Left ventricle myocardium superior (tissue), 1 donor: Measurements from ENCODE around the gene IDH3A. TPM values are rescaled to one million over a fixed set of nuclear protein-coding genes. Genes with fewer than 3 reads are reported as not detected.

Experiments
- ATAC-seq: fragments of 200-7000 bp; cut with Tn5 transposase; one replicate; pipeline ENCODE4 v1.9.1; 2020; ENCODE audit warnings: mild to moderate bottlenecking, moderate library complexity
- DNase-seq: peaks from one replicate; pipeline ENCODE4 v3.0.0-alpha.2; 2020
- intact Hi-C: fragments of 100-400 bp; cut with micrococcal nuclease; formaldehyde crosslinking; loops from one replicate; pipeline ENCODE4 v1.11.0; 2022
- total RNA-seq: library from RNA; stranded (reverse); fragmentation: NEBNext Ultra II Directional; extraction: Animal tissue kit (Norgen Biotek cat#: 25700); gene quantifications from one replicate; pipeline ENCODE4 v1.2.1, GENCODE V29; 2021
- donor health status: DM: no; HTN: yes; CAD: no; lungs with severe emphysema.

The IDH3A gene
- total RNA-seq, 1 donor from 2014 or later = 470 TPM

DNA sequence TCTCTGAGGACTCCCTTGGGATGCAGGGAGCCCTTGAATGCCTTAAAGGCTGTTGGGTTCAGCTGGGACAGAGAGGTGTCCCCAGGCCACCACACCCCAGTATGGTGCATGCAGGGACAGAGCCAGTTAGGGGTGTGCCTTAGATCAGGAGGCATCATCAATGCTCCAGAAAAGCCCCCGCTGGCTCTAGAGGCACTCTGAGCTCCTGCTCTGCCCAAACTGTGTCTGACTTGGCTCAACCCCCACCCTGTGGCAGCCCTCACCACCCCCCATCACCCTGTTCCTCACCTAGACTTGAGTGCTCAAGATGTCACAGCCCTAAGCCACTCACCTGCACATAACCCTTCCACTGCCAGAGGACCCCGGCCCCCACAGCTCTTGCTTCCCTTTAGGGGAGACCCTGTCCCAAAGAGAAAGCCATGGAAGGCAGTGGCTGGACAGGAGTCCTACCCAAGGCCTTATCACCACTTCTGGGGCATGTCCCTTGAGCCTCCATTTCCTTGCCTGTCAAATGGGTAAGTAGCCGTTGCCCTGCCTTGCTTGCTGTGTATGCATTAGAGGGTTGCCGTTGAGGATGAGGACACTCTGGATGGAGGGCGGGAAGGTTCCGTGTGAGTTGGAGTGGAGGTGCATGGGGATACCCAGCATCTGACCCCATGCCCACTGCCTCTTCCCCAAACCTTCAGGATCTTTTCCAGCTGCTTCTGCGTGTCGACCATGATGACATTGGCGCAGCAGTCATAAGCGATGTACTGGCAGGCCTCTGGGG is 43.8 kb downstream of the IDH3A start:
- intact Hi-C loops = no loop called here
- DNase-seq (no peak), ATAC-seq (no peak)

DNA sequence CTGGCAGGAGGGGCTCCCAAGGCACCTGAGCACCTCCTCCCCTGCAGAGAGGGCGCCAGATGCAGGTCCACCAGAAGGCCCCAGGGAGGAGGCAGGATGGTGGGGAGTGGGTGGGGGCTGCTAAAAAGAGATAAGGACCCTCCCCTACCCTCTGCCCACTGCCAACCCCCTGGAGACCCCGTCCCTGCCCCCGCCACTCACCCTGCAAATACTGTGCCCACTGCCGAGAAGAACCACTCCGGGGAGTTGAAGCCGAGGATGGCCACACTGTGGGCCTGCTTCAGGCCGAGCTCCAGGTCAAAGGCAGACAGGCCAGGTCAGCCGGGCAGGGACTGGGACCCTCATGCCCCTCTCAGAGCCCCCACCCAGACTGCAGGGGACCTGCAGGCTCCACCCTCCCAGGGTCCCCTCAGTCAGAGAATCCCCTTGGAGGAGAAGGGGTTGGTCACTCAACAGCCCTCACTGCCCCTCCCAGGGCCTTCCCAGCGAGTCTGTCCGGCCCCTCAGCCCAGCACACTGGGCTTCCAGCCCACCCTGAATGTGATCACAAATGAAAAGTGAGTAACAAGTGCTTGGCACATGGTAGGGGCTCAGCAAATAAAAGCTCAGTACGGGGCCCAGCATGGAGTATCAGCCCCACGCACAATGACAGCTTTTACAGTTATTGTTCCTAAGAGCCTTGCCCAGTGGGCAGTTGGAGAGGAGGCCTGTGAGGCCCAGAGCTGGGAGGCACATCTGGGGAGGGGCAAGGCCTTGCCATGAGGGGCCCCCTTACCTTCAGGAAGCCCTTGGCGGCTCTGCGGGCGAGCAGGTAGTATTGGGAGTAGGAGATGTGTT is 44.8 kb downstream of the IDH3A start:
- DNase-seq (no peak), ATAC-seq (no peak)
- intact Hi-C loops = no loop called here

DNA sequence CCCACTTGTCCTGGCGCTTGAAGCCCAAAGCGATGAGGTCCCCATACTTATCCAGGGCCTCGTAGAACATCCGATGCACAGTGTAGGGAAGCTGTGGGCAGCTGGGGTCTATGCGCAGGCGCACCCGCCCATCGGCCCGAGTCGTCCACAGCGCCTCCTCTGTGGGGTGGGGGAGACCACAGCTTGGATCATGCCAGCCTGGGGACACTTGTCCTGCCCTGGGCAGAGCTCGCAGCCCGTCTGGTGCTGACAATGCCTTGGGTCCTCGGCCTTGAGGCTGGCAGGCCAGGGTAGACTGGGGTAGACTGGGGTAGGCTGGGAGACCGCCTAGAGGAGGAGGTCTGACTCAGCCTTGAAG is 45.4 kb downstream of the IDH3A start:
- intact Hi-C loops = no loop called here
- DNase-seq (no peak), ATAC-seq (no peak)

DNA sequence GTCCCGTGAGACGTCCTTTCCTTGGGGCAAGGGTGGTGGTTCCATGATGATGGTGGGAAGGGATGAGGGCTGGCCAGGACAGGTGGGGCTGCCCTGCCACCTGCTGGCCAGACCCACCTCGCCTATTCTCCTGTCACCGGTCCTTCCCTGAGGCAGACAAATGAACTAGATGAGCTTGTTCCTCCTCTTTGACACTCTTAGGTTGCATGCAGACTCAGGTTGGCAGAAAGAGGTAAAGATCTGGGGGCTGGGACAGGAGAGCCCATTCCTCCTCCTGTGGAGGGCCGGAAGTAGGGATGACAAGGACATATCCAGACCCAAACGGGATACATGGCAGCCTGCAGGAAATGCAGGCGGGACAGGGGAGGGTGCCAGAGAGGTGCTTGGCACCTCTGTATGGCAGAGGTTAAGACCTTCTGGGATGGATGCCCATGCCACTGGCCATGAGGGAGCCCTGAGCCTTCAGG is 46.6 kb downstream of the IDH3A start:
- ATAC-seq (peak; percentile 87), DNase-seq (no peak)
- intact Hi-C loops = loop anchor here (5.0 kb wide), 1 partner anchor 83 kb away; no protein-coding TSS in a partner anchor

DNA sequence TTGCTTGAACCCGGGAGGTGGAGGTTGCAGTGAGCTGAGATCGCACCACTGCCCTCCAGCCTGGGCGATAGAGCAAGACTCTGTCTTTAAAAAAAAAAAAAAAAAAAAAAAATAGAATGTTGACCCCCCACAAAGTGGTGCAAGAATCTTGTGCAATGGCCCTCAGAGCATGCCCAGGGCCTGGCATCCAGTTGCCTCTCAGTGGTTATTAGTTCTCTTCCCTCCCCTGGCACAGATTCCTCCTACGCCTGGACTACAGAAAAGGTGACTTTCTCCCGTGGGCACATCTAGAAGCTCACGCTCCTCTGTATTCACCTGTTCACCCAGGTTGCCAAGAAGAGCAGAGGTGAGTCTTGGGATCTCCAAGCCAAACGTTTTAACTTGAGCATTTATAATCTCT is 48.5 kb downstream of the IDH3A start:
- intact Hi-C loops = loop anchor here (5.0 kb wide), 1 partner anchor 85 kb away; no protein-coding TSS in a partner anchor
- DNase-seq = no peak
- ATAC-seq = no peak

DNA sequence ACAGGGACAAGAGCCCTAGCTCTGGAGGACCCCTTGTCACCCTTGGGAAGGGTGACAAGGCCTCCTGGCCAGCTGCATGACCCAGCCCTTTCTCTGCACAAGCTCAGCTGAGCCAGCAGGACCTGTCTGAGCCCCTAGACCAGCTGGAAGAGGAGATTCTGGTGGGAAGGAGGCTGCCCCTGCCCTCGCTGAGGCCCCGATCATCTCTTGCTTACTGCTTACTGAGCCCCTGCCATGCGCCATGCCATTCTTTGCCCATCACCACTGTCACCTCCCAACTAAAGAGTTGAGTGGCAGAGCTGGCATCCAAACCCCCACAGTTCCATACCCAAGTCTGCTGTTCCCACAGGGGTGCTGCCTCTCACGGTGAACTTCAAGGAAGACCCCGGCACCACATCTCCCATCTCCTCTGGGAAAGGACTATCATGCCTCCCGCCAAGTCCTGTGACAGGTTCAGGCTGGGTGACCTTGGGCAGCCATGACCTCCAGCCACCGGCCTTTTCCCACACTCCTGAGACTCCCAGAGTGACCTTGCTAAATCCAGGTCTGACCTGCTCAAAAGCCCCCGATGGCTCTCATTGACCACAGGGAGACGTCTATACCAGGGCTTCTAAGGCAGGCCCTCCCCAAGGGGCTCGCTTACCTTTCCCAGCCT is 51.2 kb downstream of the IDH3A start:
- intact Hi-C loops = no loop called here
- no peak for DNase-seq
- ATAC-seq = no peak

DNA sequence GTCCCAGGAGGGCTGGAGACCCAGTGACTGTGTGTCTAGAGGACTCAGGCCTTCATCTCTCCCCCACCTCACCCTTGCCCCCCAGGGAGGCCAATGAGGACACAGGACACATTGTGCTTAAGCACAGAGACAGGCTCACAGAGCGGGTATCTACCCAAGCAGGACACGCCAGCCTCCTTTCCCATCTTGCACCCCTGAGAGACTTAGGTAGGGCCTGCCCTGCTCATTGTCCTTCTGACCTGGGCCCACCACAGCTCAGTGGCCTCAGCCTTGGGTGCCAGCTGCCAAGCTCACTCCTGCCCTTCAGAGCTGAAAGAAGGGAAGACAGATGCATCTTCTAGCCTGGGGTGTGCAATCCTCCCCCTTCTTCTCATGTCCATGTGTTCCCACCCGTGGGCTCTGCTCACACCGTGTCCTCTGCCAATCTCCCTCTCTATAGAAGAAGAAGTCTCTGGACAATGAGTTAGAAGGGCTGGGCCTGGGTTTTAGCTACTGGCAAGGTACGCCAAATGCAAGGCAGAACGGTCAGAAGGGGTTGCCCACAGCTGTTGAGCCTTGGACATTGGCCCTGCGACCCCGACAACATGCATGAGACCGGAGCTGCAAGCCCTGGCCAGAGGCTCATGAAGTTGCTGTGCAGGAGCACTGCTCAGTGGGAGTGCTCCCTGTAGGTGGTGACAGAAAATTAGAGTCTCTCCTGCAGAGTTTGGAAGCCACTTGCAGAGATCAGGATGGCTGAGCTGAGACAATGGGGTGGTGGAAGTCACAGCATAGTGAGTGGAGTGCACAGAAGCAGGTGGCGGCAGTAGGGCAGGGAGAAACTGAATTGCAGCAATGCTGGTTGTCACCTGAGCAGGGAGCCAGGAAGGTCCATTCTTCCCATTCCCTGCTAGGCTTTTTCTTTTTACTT is 52.4 kb downstream of the IDH3A start:
- ATAC-seq (no peak), DNase-seq (no peak)
- intact Hi-C loops = no loop called here

DNA sequence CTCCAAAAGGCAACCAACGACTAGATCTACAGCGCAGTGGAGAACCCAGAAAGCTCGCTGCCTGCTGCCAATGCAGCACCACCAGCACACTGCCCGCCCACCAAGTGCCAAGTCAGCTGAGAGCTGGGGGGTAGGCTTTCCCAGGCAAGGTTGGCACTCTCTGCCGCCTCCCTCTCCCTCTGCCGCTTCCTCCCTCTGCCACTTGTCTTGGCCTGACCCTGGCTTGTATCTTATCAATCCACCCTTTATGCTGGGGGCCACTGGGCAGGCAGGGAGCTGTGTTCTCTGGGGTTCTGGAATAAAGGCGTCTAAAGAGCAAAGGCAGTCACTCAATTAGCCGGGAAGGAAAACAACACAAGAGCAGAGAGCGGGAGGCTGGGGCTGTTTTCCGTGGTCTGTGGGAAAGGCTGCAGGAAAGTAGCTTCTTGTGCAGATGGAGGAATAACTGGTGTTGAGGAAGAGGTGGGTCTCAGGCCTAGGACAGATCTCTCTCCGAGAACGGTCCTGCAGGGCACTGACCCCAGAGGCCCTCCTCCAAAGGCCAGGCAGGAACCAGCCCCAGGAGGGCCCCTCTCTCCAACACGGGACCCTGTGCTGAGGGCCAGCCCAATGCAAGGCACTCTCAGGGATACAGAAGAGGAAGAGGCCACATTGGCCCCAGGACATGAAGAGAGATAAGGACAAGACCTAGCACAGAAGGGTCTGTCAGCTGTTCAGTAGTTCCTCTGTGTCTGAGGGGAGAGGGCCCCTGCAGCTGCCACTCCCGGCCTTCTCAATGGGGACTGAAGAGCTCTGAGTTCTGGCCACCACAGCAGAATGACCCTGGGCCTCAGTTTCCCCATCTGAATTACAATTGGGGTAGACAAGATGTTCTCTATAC is 54.4 kb downstream of the IDH3A start:
- DNase-seq = peak; percentile 80
- intact Hi-C loops = no loop called here
- ATAC-seq = peak; percentile 84

DNA sequence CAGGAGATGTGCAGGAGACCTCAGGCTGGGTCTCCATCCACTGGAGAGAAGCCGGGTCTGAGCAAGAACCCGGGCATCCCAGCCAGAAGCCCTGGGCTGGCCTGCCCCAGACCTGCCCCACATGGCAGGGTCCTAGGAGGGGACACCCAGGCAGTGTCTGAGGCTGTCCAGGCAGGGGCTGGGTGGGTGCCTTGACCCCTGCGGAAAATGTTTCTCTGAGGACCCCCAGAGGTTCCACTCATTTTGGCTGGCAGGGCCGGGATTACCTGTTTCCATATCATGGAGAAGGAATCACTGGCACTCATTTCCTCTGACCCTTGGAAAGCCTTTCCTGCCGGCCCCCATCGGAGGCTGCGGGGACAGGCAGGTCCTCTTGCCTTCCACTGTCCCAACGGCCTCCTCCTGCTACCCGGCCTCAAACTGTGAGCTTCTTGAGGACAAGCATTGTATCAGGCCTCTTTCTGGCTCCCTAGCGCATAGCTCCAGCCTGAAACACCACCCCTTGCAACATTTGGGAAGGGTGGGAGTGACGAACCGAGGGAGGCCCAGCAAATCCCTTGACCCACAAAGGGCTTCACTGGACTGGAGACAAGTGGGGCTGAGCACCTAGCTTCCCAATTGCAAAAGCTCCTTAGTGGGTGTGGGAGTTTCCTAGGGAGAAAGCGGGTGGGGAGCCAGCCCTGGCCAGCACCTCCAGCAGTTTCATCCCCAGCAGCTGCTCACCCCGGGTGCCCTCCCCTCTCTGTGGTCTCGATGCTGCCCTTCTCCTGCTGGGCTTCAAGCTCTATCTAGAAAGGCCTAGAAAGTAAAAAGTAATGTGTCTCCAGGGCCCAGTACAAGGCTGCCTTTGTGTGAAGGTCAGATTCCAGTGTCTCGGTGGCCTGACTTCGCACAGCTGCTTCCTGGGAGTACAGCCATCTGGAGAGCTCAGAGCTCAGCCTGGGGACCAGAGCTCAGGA is 55.5 kb downstream of the IDH3A start:
- DNase-seq = peak; percentile 64
- intact Hi-C loops = no loop called here
- ATAC-seq = peak; percentile 71

DNA sequence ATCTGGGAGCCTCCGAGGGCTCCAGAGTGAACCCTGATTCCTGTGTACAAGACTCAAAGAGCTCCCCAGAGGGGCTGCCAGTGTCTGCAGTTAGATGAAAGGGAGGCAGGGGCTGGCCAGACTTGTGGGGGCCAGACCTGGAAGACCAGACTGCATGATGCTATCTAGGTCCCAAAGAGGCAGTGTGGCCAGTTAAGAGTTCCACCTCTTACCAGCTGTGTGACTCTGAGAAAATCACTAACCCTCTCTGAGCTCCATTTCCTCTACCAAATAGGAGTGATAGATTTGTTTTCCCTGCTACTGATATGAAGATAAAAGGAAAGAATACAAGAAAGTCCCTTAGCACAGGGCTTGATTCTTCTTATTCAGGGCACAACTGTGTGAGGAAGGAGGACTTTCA is 56.2 kb downstream of the IDH3A start:
- ATAC-seq (no peak), DNase-seq (no peak)
- intact Hi-C loops = no loop called here

DNA sequence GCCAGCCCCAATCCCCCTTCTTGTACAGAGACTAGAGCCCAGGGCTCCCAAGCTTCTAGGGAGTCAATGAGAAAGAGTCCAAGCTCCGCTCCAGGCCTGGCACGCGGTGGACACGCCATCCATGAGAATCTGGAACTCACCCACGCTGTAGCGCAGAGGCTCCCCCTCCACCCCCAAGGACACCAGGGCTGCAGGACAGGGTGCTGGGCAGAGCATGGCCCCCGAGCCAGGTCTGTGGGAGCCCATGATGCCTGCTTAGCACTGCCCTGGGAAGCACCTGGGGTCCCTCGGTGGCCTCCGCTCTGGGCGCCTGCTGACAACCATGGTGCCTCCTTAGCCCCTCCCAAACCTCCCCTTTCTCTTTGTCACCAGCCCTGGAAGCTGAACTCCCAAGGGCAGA is 56.7 kb downstream of the IDH3A start:
- intact Hi-C loops = no loop called here
- no peak for ATAC-seq
- DNase-seq = no peak

DNA sequence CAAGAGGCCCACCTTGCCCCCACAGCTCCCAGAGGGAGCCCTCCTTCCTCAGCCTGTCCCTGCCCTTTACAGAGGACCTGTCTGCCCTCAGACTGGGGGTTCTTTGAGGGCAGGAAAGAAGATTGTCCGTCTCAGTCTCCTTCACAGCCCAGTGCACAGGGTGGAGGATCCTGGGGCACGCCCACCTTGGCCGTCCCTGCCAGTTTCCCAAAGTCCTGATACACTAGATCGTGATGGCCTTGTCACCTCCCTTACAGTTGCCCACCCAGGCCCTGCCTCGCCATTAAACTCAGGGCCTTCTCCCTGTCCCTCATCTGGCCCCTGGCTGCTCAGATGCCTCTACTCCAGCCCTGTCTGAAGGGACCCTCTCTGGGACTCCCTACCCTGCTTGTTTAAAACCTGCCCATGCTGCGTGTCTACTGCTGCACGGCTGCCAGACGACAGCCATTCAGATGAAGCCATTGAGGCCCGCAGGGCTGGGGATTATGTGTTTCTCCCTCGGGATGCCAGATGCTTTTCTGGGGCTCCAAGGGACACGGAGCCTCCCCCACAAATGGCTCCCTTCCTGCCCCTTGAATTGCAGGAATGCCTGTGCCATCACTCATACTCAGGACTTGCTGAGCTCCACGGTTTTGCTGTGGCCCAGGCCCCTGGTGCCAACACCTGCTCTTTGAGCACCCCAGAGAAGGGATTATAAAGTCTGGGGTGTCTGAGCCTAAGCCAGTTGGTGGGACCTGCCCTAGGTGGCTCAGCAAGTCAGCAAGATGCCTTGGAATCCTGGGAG is 57.4 kb downstream of the IDH3A start:
- DNase-seq = no peak
- intact Hi-C loops = no loop called here
- no peak for ATAC-seq

DNA sequence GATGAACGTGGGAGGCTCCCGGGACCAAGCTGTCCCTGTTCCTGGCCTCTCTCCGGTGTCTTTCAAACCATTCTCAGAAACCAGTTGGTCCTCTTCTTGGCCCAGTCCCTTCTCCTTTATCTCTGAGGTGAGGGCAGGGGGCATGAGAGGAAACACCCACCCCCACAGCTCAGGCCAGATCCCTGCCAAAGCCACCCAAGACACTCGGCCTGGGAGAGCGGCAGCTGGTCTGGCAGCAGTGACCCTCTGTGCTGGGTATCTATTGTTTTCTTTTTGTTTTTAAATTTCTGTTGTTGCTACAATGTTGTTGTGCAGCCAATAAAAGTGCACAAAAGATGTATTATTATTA is 57.9 kb downstream of the IDH3A start:
- DNase-seq (no peak), ATAC-seq (no peak)
- intact Hi-C loops = no loop called here

DNA sequence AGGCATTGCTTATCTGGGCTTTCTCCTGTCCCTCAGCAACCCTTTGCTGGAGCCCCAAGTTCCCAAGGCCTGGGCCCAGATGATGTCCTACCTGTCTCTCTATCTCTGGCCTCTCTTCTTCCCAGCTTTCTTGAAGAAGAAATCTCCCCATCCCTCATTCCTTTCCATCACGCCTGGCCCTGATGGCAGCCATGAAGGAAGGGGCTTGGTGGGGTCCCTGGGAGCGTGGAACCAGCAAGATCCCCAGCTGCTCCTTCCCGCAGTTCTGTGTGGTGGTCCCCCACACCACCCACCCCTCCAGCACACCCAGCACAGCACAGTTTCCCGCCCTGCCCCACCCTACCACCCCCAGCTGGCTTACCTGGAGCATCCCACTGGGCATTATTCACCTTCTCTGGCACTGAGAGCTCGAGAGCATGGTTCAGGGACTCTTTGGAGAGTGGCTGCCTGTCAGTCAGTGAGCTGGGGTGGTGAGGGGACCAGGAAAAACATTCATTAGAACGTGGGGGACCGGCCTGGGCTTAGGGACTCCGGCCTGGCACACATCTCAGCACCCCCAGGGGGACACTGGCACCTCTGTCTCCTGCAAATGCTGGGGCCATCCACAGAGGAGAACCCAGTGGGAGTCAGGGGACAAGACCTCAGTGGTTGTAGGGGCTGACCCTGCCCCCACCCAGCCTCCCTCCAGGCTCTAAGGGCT is 58.6 kb downstream of the IDH3A start:
- DNase-seq = no peak
- intact Hi-C loops = no loop called here

DNA sequence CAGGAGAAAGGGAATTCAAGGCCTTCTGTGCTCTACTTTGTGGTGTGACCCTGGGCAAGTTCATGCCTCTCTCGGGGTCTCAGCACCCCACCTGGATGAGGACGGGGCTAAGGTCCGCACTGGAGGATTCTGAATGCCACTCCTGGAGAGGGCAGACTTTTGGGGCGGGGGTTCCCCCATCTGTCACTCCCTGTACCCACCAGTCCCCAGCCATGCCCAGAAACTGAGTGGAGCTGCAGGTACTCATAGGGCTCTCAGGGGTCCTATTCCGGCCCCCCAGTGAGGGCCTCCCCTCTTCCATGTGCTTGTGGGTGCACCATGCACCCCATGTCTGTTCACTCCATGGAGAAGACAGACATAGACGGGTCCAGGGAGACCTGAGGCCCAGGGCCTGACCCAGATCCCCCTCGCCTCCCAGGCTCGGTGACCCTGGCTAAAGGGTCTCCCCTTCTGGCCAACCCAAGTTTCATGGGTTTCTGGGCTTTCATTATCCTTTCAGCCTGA is 59.2 kb downstream of the IDH3A start:
- ATAC-seq (no peak), DNase-seq (no peak)
- intact Hi-C loops = no loop called here

More for the DNA sequence above, 58.6 kb downstream of the IDH3A start:
- no peak for ATAC-seq
